Natural killer cell treated with Interleukin-12 subunit alpha and Interleukin-12 subunit beta and Interleukin-15 and Interleukin-18, amount 100 ng/mL, for 72 hours (primary cell): ENCODE results near the gene ZNF280D. TPM values are rescaled to one million over a fixed set of nuclear protein-coding genes. Genes with fewer than 3 reads are reported as not detected.
A peak's percentile ranks its signal among the peaks of the same experiment; 100 is the strongest.

Source experiments
- ATAC-seq, 2 donors: fragments of 150-1000 bp; cut with Tn5 transposase in 1 of 2; sonication (Bioruptor Pico), chemical (Tn5 transposase) in 1 of 2; 2 replicates each; pipeline ENCODE4 v1.10.0; 2021
- DNase-seq: peaks from one replicate; pipeline ENCODE4 v3.0.0; 2022; ENCODE audit warnings: low spot score
- H3K27ac Mint-ChIP-seq, 2 donors: 1 replicate in 1 of 2; 2 replicates in 1 of 2; pipeline ENCODE4 v1.8.0; 2022; ENCODE audit warnings: mixed read lengths in 2 of 2, mild to moderate bottlenecking in 1 of 2, moderate library complexity in 1 of 2
- H3K27me3 Mint-ChIP-seq, 2 donors: 1 replicate in 1 of 2; 2 replicates in 1 of 2; pipeline ENCODE4 v1.8.0; 2022; ENCODE audit warnings: mixed read lengths in 2 of 2
- H3K36me3 Mint-ChIP-seq: one replicate; pipeline ENCODE4 v1.8.0; 2022; ENCODE audit warnings: mixed read lengths
- H3K4me1 Mint-ChIP-seq, 2 donors: 1 replicate in 1 of 2; 2 replicates in 1 of 2; pipeline ENCODE4 v1.8.0; 2022; ENCODE audit warnings: low read depth in 2 of 2, mixed read lengths in 2 of 2, mild to moderate bottlenecking in 1 of 2
- H3K4me3 Mint-ChIP-seq: one replicate; pipeline ENCODE4 v1.8.0; 2022; ENCODE audit warnings: mixed read lengths
- H3K9me3 Mint-ChIP-seq: 2 replicates; pipeline ENCODE4 v1.8.0; 2022; ENCODE audit warnings: mixed read lengths
- total RNA-seq, 2 donors: library from RNA; stranded (reverse); gene quantifications; one replicate each; pipeline ENCODE4 v1.2.3, GENCODE V29; 2022

Gene ZNF280D
- total RNA-seq, 2 donors from 2014 or later = 24.4 to 25.0 TPM

- H3K27me3 Mint-ChIP-seq = peaks cover 0 to 10% of the 10 kb centered on the region in 2 donors
- no peaks in the 10 kb centered on the region for H3K9me3 Mint-ChIP-seq
- peaks cover 1 to 5% of the 10 kb centered on the region in 2 donors for H3K4me1 Mint-ChIP-seq
- no peak overlapping the region for H3K4me3 Mint-ChIP-seq
- no peak for DNase-seq
- no peaks in the 10 kb centered on the region for H3K36me3 Mint-ChIP-seq
- ATAC-seq = no peak
- no peak overlapping the region for H3K27ac Mint-ChIP-seq
Measured at GRCh38 chr15:56737791-56738190, 4.5 kb upstream of the ZNF280D start.

GRCh38 chr15:56736881-56737707, 3.8 kb upstream of the ZNF280D start:
- Mint-ChIP-seq H3K4me3 (no peak overlapping the region), H3K27me3 (peaks cover 0 to 3% of the 10 kb centered on the region in 2 donors), H3K9me3 (no peaks in the 10 kb centered on the region), H3K27ac (no peak overlapping the region), H3K36me3 (no peaks in the 10 kb centered on the region), H3K4me1 (peaks cover 7 to 9% of the 10 kb centered on the region in 2 donors)
- no peak for DNase-seq
- no peak for ATAC-seq

- Mint-ChIP-seq H3K27ac (no peak overlapping the region), H3K4me3 (no peak overlapping the region), H3K36me3 (no peaks in the 10 kb centered on the region), H3K4me1 (peaks cover 11 to 14% of the 10 kb centered on the region in 2 donors), H3K27me3 (peaks cover 0 to 1% of the 10 kb centered on the region in 2 donors), H3K9me3 (no peaks in the 10 kb centered on the region)
- no peak for ATAC-seq
- no peak for DNase-seq
Measured at GRCh38 chr15:56736308-56736707, 3.0 kb upstream of the ZNF280D start.

- no peak for DNase-seq
- no peaks in the 10 kb centered on the region for H3K27me3 Mint-ChIP-seq
- H3K9me3 Mint-ChIP-seq = no peaks in the 10 kb centered on the region
- peaks cover 12 to 20% of the 10 kb centered on the region in 2 donors for H3K4me1 Mint-ChIP-seq
- H3K4me3 Mint-ChIP-seq = no peak overlapping the region
- peak overlapping the region in 1 of 2 donors; percentile 58 for H3K27ac Mint-ChIP-seq
- H3K36me3 Mint-ChIP-seq = no peaks in the 10 kb centered on the region
- ATAC-seq = no peak
Measured at GRCh38 chr15:56735589-56735988, 2.3 kb upstream of the ZNF280D start.

- Mint-ChIP-seq H3K27me3 (no peaks in the 10 kb centered on the region), H3K36me3 (no peaks in the 10 kb centered on the region), H3K4me1 (peaks cover 16 to 23% of the 10 kb centered on the region in 2 donors), H3K9me3 (no peaks in the 10 kb centered on the region), H3K4me3 (no peak overlapping the region), H3K27ac (peak overlapping the region in 1 of 2 donors; percentile 58)
- no peak for ATAC-seq
- DNase-seq = no peak
Measured at GRCh38 chr15:56734013-56734635, 815 bp upstream of the ZNF280D start.

- H3K27me3 Mint-ChIP-seq = no peaks in the 10 kb centered on the region
- peak overlapping the region; percentile 86 to 96 for H3K27ac Mint-ChIP-seq
- peaks cover 18 to 23% of the 10 kb centered on the region in 2 donors for H3K4me1 Mint-ChIP-seq
- H3K4me3 Mint-ChIP-seq = peak overlapping the region; percentile 94
- H3K9me3 Mint-ChIP-seq = no peaks in the 10 kb centered on the region
- no peaks in the 10 kb centered on the region for H3K36me3 Mint-ChIP-seq
- no peak for ATAC-seq
- no peak for DNase-seq
Measured at GRCh38 chr15:56732886-56733135, 498 bp downstream of the ZNF280D start.

- H3K4me3 Mint-ChIP-seq = peak overlapping the region; percentile 94
- no peaks in the 10 kb centered on the region for H3K27me3 Mint-ChIP-seq
- no peak for ATAC-seq
- no peaks in the 10 kb centered on the region for H3K9me3 Mint-ChIP-seq
- H3K36me3 Mint-ChIP-seq = no peaks in the 10 kb centered on the region
- H3K27ac Mint-ChIP-seq = peak overlapping the region; percentile 86 to 96
- H3K4me1 Mint-ChIP-seq = peaks cover 18 to 23% of the 10 kb centered on the region in 2 donors
- DNase-seq = no peak
Measured at GRCh38 chr15:56732135-56732885, 999 bp downstream of the ZNF280D start.

- ATAC-seq (no peak), DNase-seq (no peak)
- Mint-ChIP-seq H3K4me1 (peaks cover 18 to 23% of the 10 kb centered on the region in 2 donors), H3K4me3 (peak overlapping the region; percentile 94), H3K27ac (peak overlapping the region; percentile 86 to 96), H3K36me3 (no peaks in the 10 kb centered on the region), H3K9me3 (no peaks in the 10 kb centered on the region), H3K27me3 (no peaks in the 10 kb centered on the region)
Measured at GRCh38 chr15:56731548-56731947, 1.8 kb downstream of the ZNF280D start.

GRCh38 chr15:56729561-56729960, 3.7 kb downstream of the ZNF280D start:
- no peak overlapping the region for H3K4me3 Mint-ChIP-seq
- H3K4me1 Mint-ChIP-seq = peaks cover 18 to 28% of the 10 kb centered on the region in 2 donors
- H3K36me3 Mint-ChIP-seq = no peaks in the 10 kb centered on the region
- no peak for DNase-seq
- no peak for ATAC-seq
- H3K9me3 Mint-ChIP-seq = no peaks in the 10 kb centered on the region
- no peaks in the 10 kb centered on the region for H3K27me3 Mint-ChIP-seq
- no peak overlapping the region for H3K27ac Mint-ChIP-seq

- H3K36me3 Mint-ChIP-seq = no peaks in the 10 kb centered on the region
- peaks cover 1% of the 10 kb centered on the region for H3K9me3 Mint-ChIP-seq
- H3K4me1 Mint-ChIP-seq = peaks cover 27 to 28% of the 10 kb centered on the region in 2 donors
- H3K27ac Mint-ChIP-seq = no peak overlapping the region
- no peak overlapping the region for H3K4me3 Mint-ChIP-seq
- ATAC-seq = no peak
- H3K27me3 Mint-ChIP-seq = no peaks in the 10 kb centered on the region
- no peak for DNase-seq
Measured at GRCh38 chr15:56725386-56725785, 7.9 kb downstream of the ZNF280D start.

- H3K27me3 Mint-ChIP-seq = no peaks in the 10 kb centered on the region
- DNase-seq (no peak), ATAC-seq (no peak)
- no peak overlapping the region for H3K4me3 Mint-ChIP-seq
- no peak overlapping the region for H3K27ac Mint-ChIP-seq
- H3K9me3 Mint-ChIP-seq = peaks cover 3% of the 10 kb centered on the region
- no peaks in the 10 kb centered on the region for H3K36me3 Mint-ChIP-seq
- H3K4me1 Mint-ChIP-seq = peaks cover 29 to 36% of the 10 kb centered on the region in 2 donors
Measured at GRCh38 chr15:56724232-56724631, 9.1 kb downstream of the ZNF280D start.

GRCh38 chr15:56723787-56724186, 9.5 kb downstream of the ZNF280D start:
- Mint-ChIP-seq H3K27ac (no peak overlapping the region), H3K4me1 (peaks cover 30 to 37% of the 10 kb centered on the region in 2 donors), H3K27me3 (no peaks in the 10 kb centered on the region), H3K9me3 (peaks cover 3% of the 10 kb centered on the region), H3K4me3 (no peak overlapping the region), H3K36me3 (no peaks in the 10 kb centered on the region)
- ATAC-seq = no peak
- no peak for DNase-seq

GRCh38 chr15:56719774-56720555, 13.3 kb downstream of the ZNF280D start:
- Mint-ChIP-seq H3K9me3 (peaks cover 3% of the 10 kb centered on the region), H3K4me3 (no peak overlapping the region), H3K36me3 (no peaks in the 10 kb centered on the region), H3K27ac (no peak overlapping the region), H3K27me3 (no peaks in the 10 kb centered on the region), H3K4me1 (peaks cover 41 to 48% of the 10 kb centered on the region in 2 donors)
- ATAC-seq (no peak), DNase-seq (no peak)
